HG03469 (cell line): ENCODE data around the gene POC1A.
"Not testable (repeated sequence)": the region's sequence is repeated elsewhere in the genome, so short reads cannot be mapped to it uniquely, and the experiment has no call there.

Source experiments
- ATAC-seq: cut with Tn5 transposase; IDR thresholded peaks from one replicate; pipeline ENCODE4 v1.9.1; 2021; ENCODE audit warnings: mild to moderate bottlenecking, moderate library complexity, moderate number of reproducible peaks; ENCODE audit not compliant: unreplicated experiment

The POC1A gene

DNA sequence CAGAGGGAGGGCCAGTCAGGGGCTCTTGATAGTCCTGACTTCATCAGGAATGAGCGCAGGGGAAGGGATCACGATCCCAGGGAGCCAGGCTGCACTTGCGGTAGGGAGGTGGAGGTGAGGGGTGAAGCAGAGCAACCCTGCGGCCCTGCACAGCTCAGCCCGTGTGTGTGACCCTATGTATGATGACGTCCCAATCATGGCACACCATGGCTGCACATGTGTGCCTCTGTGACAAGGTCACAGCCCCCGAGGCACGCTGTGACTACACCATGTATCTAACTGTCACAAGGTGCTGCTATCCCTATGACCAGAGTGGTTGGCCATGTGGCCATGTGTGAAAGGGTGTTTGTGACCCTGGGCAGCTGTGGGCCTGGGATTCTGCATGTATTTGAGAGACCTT is 30.5 kb upstream of the POC1A start:
- ATAC-seq: no peak

- no peak for ATAC-seq
These were observed 29.7 kb upstream of the POC1A start for GRCh38 chr3:52183786-52184445.

DNA sequence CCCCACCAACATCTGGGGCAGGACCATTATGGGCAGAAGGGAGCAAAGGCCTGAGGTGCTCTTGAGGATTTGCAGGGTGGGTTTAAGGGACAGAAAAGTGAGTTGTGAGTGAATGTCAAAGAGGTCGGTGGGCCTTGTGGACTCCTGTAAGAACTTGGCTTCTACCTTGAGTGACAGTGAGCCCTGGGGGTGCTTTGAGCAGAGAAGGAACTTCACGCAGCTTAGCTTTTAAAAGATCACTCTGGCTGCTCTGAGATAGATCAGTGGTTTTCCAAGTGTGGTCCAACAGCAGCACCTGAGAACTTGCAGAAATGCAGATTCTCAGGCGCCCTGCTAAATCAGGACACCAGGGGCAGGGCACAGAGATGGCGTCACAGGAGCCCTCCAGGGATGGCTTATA is 28.5 kb upstream of the POC1A start:
- ATAC-seq: no peak

DNA sequence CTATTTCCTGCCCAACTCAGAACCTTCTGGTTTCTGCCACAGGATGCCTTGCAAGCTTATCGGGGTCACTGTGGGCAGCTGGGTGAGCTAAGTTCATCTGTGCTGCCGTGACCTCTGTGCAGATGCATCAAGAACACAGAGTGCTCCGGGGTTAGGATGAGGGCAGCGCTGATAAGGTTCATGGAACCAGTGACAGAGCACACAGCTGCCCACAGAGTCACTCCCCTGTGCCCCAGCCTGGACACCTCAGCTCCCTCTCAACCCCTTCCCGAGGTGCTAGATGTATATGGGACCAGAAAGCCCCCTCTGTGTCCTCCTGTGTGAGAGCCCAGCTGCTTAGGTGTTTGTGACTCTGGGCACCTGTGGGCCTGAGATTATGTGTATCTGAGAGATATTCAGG is 28.0 kb upstream of the POC1A start:
- ATAC-seq: no peak

GRCh38 chr3:52181543-52181942 is 27.3 kb upstream of the POC1A start:
- no peak for ATAC-seq

GRCh38 chr3:52178537-52178936 is 24.3 kb upstream of the POC1A start:
- ATAC-seq: no peak

- not testable (repeated sequence) for ATAC-seq
These were observed 23.9 kb upstream of the POC1A start for GRCh38 chr3:52178126-52178525.

DNA sequence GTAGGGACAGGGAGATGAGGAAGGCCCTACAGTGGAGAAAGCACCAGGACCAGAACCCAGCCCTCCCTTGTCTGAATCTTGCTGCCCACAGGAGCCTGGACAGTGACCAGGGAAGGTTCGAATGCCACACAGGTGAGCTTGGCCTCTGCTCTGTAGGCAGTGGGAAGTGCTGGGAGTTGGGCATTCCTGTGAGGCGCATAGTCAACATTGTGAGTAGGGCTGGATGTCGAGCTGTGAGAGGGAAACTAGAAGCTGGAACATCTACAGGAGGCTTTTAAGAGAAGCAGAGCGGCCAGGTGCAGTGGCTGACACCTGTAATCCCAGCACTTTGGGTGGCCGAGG is 23.4 kb upstream of the POC1A start:
- no peak for ATAC-seq

DNA sequence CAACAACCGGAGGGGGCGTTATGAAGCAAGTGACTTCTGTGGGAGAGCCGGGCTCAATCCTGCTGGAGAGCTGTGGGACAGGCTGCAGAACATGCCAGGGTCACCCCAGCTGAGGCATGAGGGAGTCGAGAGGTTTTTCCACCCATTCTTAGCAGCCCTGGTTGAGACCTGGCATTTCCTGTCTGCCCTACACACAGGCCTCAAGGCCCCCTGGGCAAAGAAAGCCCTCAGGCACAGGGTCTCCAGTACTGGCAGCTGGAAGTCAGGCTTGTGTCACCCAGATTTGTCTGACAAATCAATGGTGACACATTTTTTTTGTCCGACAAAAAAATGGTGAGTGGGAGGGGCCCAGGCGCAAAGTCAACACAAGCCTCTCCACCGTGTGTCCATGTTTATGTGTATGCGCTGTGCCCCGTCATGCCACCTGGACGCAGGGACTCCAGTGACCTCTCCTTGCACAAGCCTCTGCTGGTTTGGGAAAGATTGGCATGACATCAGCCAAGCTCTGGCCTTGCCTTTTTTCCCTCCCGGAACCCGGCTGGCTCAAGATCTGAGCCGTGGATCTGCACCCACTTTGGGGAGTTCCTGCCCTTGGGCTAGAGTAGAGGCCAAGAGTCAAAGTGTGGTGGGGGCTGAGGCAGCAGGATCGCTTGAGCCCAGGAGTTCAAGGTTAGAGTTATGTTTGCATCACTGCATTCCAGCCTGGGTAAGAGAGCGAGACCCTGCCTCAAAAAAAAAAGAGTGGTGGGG is 22.9 kb upstream of the POC1A start:
- ATAC-seq: no peak

GRCh38 chr3:52176180-52176752 is 22.0 kb upstream of the POC1A start:
- ATAC-seq: no peak

GRCh38 chr3:52175416-52176179 is 21.4 kb upstream of the POC1A start:
- ATAC-seq: no peak

DNA sequence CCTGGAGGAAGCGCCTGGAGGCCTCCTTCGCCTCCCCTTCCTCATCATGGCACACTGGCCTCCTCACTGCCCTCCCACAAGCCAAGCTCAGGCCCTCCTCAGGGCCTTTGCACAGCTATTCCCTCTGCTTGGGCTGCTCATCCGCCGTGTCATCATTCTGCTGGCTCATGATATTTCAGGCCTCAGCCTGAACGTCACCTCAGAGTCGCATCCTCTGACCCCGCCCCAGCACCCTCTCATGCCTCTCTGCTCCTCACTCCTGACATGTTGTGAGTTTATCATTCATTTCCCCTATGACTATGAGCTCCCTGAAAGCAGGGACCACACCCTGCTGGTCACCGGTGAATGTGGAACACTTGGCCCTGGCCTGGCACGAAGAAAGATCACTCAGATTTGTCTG is 20.7 kb upstream of the POC1A start:
- ATAC-seq: no peak

- ATAC-seq: no peak
These were observed 18.9 kb upstream of the POC1A start for GRCh38 chr3:52173101-52173500.

DNA sequence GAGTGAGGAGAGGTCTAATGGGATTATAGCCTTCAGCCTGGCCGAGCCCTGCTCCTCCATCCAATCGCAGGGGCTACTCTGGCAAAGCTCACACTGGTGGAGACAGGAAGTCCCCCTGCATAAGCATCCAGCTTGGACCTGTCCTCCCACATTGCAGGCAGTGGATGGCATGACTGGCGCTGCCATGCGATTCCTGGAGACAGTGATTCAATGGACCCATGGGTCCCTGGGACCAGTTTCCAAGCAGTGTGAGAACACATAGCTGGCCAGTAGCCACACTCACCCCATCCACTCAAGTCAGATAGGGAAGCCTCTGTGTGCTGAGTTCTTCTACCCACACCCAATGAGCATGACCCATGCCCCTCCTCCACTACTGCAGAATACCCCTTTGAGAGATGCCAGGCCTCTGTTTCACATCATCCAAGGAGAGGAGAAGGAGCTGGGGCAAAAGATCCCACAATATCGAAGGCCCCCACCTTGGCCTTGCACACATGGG is 18.1 kb upstream of the POC1A start:
- ATAC-seq: no peak

DNA sequence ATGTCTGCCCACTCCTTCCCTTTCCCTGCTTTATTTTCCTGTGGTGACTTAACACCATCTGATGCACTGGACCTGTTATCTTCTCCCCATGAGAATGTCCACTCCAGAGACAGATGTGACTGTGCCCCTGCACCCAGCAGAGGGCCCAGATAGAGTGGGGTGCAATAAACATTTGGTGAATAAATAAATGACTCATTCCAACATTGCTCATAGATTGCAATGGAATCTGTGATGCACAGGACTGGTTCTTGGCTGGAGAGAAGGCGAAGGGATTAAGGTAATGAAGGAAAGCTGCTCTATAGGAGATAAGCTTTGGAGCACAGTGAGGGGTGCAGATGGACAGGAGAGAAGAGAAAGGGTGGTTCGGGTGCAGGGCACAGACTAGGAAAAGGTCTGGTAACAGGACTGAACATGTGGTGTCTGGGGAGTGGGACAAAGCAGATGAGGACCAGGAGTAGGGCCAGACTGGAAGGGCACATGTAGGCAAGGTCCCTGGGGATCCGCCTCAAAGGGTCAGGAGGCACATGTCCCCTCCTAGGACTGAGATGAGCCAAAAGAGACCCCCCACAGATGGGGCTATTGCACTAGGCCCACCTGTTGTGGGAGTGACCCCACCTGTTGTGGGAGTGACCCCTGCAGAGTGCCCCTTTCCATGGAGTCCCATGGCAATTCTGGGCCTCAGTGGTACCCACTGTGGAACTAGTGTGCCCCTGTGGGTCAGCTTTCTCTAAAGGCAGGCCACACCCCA is 17.5 kb upstream of the POC1A start:
- no peak for ATAC-seq

DNA sequence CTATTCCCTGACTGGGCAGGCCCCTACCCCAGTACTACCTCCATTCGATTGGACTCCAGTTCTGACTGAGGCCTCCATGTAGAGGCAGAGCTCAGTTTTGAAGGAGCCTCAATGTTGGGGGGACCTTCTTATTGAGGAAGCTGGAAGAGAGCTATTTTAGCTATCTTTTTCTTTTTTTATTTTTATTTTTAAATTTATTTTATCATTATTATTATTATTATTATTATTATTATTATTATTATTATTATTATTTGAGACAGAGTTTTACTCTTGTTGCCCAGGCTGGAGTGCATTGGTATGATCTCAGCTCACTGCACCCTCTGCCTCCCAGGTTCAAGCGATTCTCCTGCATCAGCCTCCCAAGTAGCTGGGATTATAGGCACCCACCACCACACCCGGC is 16.0 kb upstream of the POC1A start:
- ATAC-seq: not testable (repeated sequence)

DNA sequence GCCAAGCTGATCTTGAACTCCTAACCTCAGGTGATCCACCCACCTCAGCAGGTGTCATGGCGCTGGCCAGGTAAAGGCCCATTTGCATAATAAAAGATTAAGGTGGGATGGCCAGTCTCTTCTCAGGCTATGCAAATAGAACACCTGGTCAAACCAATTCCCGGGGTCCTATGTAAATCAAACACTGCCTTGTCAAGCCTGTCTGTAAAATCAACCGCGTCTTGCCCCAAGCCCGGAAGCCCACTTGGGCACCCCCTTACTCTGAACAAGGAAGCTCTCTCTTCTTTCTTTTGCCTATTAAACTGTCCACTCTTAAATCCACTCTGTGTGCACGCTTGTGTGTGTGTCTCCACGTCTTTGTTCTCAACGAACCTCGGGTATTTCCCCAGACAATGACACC is 13.0 kb upstream of the POC1A start:
- no peak for ATAC-seq

- no peak for ATAC-seq
These were observed 8.1 kb upstream of the POC1A start for GRCh38 chr3:52162250-52162872.

GRCh38 chr3:52159503-52159902 is 5.3 kb upstream of the POC1A start:
- ATAC-seq: no peak

DNA sequence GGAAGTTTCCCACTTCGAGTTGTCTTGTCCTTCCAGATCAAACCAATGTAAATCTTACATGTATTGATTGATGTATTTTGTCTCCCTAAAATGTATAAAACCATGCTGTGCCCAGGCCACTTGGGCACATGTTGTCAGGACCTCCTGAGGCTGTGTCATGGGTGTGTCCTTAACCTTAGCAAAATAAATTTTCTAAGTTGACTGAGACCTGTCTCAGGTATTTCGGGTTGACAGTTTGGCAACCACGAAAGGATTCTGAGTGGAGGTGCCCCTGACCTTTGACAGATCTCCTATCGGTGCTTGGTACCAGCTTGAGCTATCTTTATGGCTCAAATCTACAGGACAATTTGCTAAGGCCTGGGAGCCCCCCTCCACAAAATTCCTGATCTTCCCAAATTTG is 1.7 kb upstream of the POC1A start:
- no peak for ATAC-seq
